Endodermal cell (in vitro differentiated cells): ENCODE data around the gene PCNX1. TPM values are rescaled to one million over a fixed set of nuclear protein-coding genes. Genes with fewer than 3 reads are reported as not detected.

ENCODE experiments used
- DNase-seq: peaks from one replicate; pipeline ENCODE4 v3.0.0-alpha.2; 2017
- H3K27ac ChIP-seq: 2 replicates; pipeline ENCODE4 v1.5.1; 2013; ENCODE audit warnings: mild to moderate bottlenecking, low read depth, low read length, moderate library complexity
- H3K27me3 ChIP-seq: 2 replicates; pipeline ENCODE4 v1.6.1; 2013; ENCODE audit warnings: mild to moderate bottlenecking, low read length, moderate library complexity; ENCODE audit not compliant: insufficient read depth, control insufficient read depth, poor library complexity, severe bottlenecking
- H3K36me3 ChIP-seq: 2 replicates; pipeline ENCODE4 v1.7.0; 2013; ENCODE audit warnings: mild to moderate bottlenecking, low read length, moderate library complexity; ENCODE audit not compliant: control insufficient read depth, insufficient read depth
- H3K4me1 ChIP-seq: one replicate; pipeline ENCODE4 v1.7.0; 2013; ENCODE audit warnings: low read length; ENCODE audit not compliant: control insufficient read depth, insufficient read depth
- H3K4me3 ChIP-seq: 2 replicates; pipeline ENCODE4 v1.5.1; 2013; ENCODE audit warnings: mild to moderate bottlenecking, low read length, moderate library complexity
- H3K9ac ChIP-seq: 2 replicates; pipeline ENCODE4 v1.6.1; 2013; ENCODE audit warnings: mild to moderate bottlenecking, low read length, moderate library complexity; ENCODE audit not compliant: poor library complexity, severe bottlenecking; ENCODE audit errors: extremely low read depth
- H3K9me3 ChIP-seq: 2 replicates; pipeline ENCODE4 v1.6.1; 2013; ENCODE audit warnings: mild to moderate bottlenecking, low read length, moderate library complexity; ENCODE audit not compliant: control insufficient read depth
- H3K27ac Mint-ChIP-seq: 2 replicates; pipeline ENCODE4 v1.8.0; 2020; ENCODE audit warnings: mixed read lengths
- H3K27me3 Mint-ChIP-seq: 2 replicates; pipeline ENCODE4 v1.8.0; 2021; ENCODE audit warnings: mild to moderate bottlenecking, mixed read lengths; ENCODE audit not compliant: insufficient read depth
- H3K36me3 Mint-ChIP-seq: 2 replicates; pipeline ENCODE4 v1.8.0; 2020; ENCODE audit warnings: low read depth, mixed read lengths
- H3K4me1 Mint-ChIP-seq: 2 replicates; pipeline ENCODE4 v1.8.0; 2020; ENCODE audit warnings: mixed read lengths
- H3K4me3 Mint-ChIP-seq: 2 replicates; pipeline ENCODE4 v1.8.0; 2020; ENCODE audit warnings: mild to moderate bottlenecking, moderate library complexity, mixed read lengths
- H3K9me3 Mint-ChIP-seq: 2 replicates; pipeline ENCODE4 v1.8.0; 2020; ENCODE audit warnings: mild to moderate bottlenecking, mixed read lengths
- CTCF ChIP-seq: fragments of 200-600 bp; sonication (generic); conservative IDR thresholded peaks from 2 replicates; pipeline ENCODE4 v1.5.0; 2021; ENCODE audit warnings: antibody characterized with exemption, mild to moderate bottlenecking
- WGBS, 2 experiments: methylation state at CpG; one replicate each; pipeline versions ENCODE4 v1.1.5 to v1.1.7; 2013; ENCODE audit warnings: missing lambda C conversion rate in 2 of 2, mixed read lengths in 1 of 2; ENCODE audit not compliant: insufficient coverage in 1 of 2, insufficient read length in 1 of 2; 5-methylcytosine and 5-hydroxymethylcytosine counted together
- total RNA-seq, 2 donors: library from RNA; stranded (reverse); fragmentation: NEBNext Ultra II Directional in 1 of 2; extraction: Animal tissue kit (Norgen Biotek cat#: 25700) in 1 of 2; gene quantifications; 2 replicates in 1 of 2; 3 replicates in 1 of 2; pipeline ENCODE4 v1.2.1, GENCODE V29; 2021

PCNX1 gene
- total RNA-seq, 2 donors from 2014 or later = 68.2 TPM

GRCh38 chr14:71054706-71055105 lies 147.4 kb downstream of the PCNX1 start:
- Histone ChIP-seq H3K4me3 (no peak overlapping the region), H3K27me3 (no peaks in the 10 kb centered on the region), H3K9me3 (no peaks in the 10 kb centered on the region), H3K27ac (no peak overlapping the region), H3K9ac (no peak overlapping the region), H3K36me3 (peaks cover 77% of the 10 kb centered on the region), H3K4me1 (no peaks in the 10 kb centered on the region)
- TF ChIP-seq CTCF = no peak
- Mint-ChIP-seq H3K4me3 (no peak overlapping the region), H3K36me3 (peaks cover 54% of the 10 kb centered on the region), H3K9me3 (no peaks in the 10 kb centered on the region), H3K27me3 (no peaks in the 10 kb centered on the region), H3K27ac (no peak overlapping the region), H3K4me1 (no peaks in the 10 kb centered on the region)
- no peak for DNase-seq
- WGBS, 2 experiments = 94 to 97% methylated on average over 2 to 3 of the region's 3 CpGs

- DNase-seq = no peak
These were observed 148.9 kb downstream of the PCNX1 start for GRCh38 chr14:71056168-71056567.

DNA sequence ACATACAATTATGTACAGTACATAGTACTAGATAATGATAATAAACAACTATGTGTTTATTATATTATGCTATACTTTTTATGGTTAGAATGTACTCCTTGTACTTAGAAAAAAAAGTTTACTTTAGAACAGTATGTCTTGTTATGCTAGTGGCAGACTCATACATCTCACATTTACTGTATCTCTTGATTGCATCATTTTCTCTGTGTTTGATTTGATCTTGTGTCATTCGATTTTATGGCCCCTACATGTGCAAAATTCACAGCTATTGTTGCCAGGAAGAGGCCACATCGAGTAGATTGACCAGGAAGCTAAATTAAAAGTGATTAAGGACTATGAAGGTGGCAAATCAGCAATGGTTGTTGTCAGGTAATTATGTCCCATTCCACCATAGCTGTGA lies 153.0 kb downstream of the PCNX1 start:
- DNase-seq = no peak
- Histone ChIP-seq H3K27me3 (no peaks in the 10 kb centered on the region), H3K4me3 (no peak overlapping the region), H3K4me1 (peaks cover 15% of the 10 kb centered on the region), H3K36me3 (peaks cover 87% of the 10 kb centered on the region), H3K27ac (no peak overlapping the region), H3K9ac (peak overlapping the region; percentile 36), H3K9me3 (peaks cover 12% of the 10 kb centered on the region)
- peaks cover 11% of the 10 kb centered on the region for H3K4me1 Mint-ChIP-seq
- TF ChIP-seq CTCF = no peak
- no peak overlapping the region for H3K4me3 Mint-ChIP-seq
- 80 to 100% methylated on average over 1 to 2 of the region's 2 CpGs for WGBS, 2 experiments
- H3K9me3 Mint-ChIP-seq = peaks cover 11% of the 10 kb centered on the region
- H3K27me3 Mint-ChIP-seq = no peaks in the 10 kb centered on the region
- H3K36me3 Mint-ChIP-seq = peaks cover 70% of the 10 kb centered on the region
- peak overlapping the region; percentile 3 for H3K27ac Mint-ChIP-seq

More at GRCh38 chr14:71056168-71056567, 148.9 kb downstream of the PCNX1 start:
- WGBS, 2 experiments = 90 to 100% methylated on average over 1 of the region's 1 CpG
- Histone ChIP-seq H3K9ac (no peak overlapping the region), H3K9me3 (no peaks in the 10 kb centered on the region), H3K4me1 (peaks cover 10% of the 10 kb centered on the region), H3K4me3 (no peak overlapping the region), H3K27ac (no peak overlapping the region), H3K27me3 (no peaks in the 10 kb centered on the region), H3K36me3 (peaks cover 85% of the 10 kb centered on the region)
- no peaks in the 10 kb centered on the region for H3K27me3 Mint-ChIP-seq
- H3K4me1 Mint-ChIP-seq = peaks cover 9% of the 10 kb centered on the region
- no peak for TF ChIP-seq CTCF
- peaks cover 62% of the 10 kb centered on the region for H3K36me3 Mint-ChIP-seq
- no peak overlapping the region for H3K27ac Mint-ChIP-seq
- no peaks in the 10 kb centered on the region for H3K9me3 Mint-ChIP-seq
- no peak overlapping the region for H3K4me3 Mint-ChIP-seq
